GM12801 (cell line): ENCODE results near the gene FAM25A.
"Not testable (repeated sequence)": the region's sequence is repeated elsewhere in the genome, so short reads cannot be mapped to it uniquely, and the experiment has no call there.

Experiments used
- CTCF ChIP-seq: IDR thresholded peaks from one replicate; pipeline ENCODE4 v1.5.1; 2011; ENCODE audit warnings: control low read depth; ENCODE audit not compliant: insufficient read length; ENCODE audit errors: extremely low read depth

FAM25A gene

GRCh38 chr10:87020056-87020455 lies at the start of gene FAM25A:
Gene FAM25A, plus strand, starts transcription at chr10:87020294. Its CDS starts 31 bp downstream, at chr10:87020325.
- TF ChIP-seq CTCF = not testable (repeated sequence)

GRCh38 chr10:86970982-86971231 lies 49.2 kb upstream of the FAM25A start:
- TF ChIP-seq CTCF = no peak

- TF ChIP-seq CTCF = no peak
These were observed 48.7 kb upstream of the FAM25A start for GRCh38 chr10:86971232-86971991.

- no peak for TF ChIP-seq CTCF
These were observed 47.3 kb upstream of the FAM25A start for GRCh38 chr10:86972613-86973380.

- TF ChIP-seq CTCF = no peak
These were observed 45.6 kb upstream of the FAM25A start for GRCh38 chr10:86974484-86974883.

- no peak for TF ChIP-seq CTCF
These were observed 43.6 kb upstream of the FAM25A start for GRCh38 chr10:86976362-86977056.

- no peak for TF ChIP-seq CTCF
These were observed 40.7 kb upstream of the FAM25A start for GRCh38 chr10:86979296-86979818.
